Measurements from ENCODE around the gene KRTAP12-1. TPM values are rescaled to one million over a fixed set of nuclear protein-coding genes. Genes with fewer than 3 reads are reported as not detected.

The KRTAP12-1 gene
- total and polyA plus RNA-seq, 9 of the 15 experiments (the other 6 are each of a cell fraction or from before 2014, with no cell fraction given): not detected

DNA sequence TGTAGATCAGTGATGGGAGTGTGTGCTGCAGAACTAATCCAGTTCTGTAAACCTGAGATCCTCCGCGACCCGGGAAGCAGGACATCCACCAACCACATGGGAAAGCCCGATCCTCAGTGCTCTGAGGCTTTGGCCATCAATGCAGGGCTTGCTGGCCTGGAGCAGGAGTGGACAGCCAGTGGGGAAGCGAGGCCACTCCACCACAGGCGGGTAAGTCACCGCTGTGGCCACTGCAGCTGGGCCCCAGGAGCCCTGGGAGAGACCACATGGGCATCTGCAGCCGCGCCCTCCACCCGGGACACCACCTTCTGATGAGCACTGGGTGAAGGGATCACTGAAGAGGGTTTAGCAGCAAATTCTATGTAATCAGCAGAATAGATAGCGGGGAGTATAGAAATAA is 811 bp downstream of the KRTAP12-1 start:
- Histone ChIP-seq H3K4me1 (replicated peaks in 1 of 2; ENCODE audit: control insufficient read depth in 2 of 2, insufficient read depth in 2 of 2, low read length in 2 of 2) (peaks cover 0 to 6% of the 10 kb centered on the region in 2 experiments; a peak in 2 of 5 replicates), H3K79me2 (ENCODE audit: control insufficient read depth, insufficient read depth, low read length) (no peaks in the 10 kb centered on the region), H3K36me3 (ENCODE audit: control insufficient read depth, insufficient read depth, low read length) (no peaks in the 10 kb centered on the region), H3K4me2 (ENCODE audit: insufficient read depth, low read length) (no peak overlapping the region), H3K9me3 (replicated peaks; ENCODE audit: control insufficient read depth, insufficient read depth, low read depth, low read length) (no peaks in the 10 kb centered on the region), H3K4me3 (no peak overlapping the region), H3K27ac (ENCODE audit: extremely low read depth, low read depth, low read length) (no peak overlapping the region), H4K20me1 (replicated peaks; ENCODE audit: control insufficient read depth, insufficient read depth, low read length) (0 out of 2 replicates have a peak, but pooled peaks cover 2% of the 10 kb centered on the region), H2AFZ (ENCODE audit: low read depth, low read length) (no peak overlapping the region), H3K9me1 (ENCODE audit: control insufficient read depth, insufficient read depth, low read length) (no peaks in the 10 kb centered on the region), H3K9ac (ENCODE audit: insufficient read depth in 1 of 2, low read depth in 2 of 2, low read length in 2 of 2) (no peak overlapping the region), H3K27me3 (ENCODE audit: control insufficient read depth in 2 of 2, insufficient read depth in 2 of 2, low read length in 2 of 2) (peaks cover 9 to 36% of the 10 kb centered on the region in 2 experiments)
- WGBS (ENCODE audit: insufficient coverage, low coverage, missing lambda C conversion rate): 3% methylated on average over 11 of the region's 11 CpGs
- ATAC-seq (no peak), FAIRE-seq (no peak), DNase-seq (ENCODE audit: extremely low read depth in 1 of 4, low spot score in 3 of 4) (no peak)
- no peak for TF ChIP-seq SMAD1 (IDR thresholded peaks at IDR 0.05; ENCODE audit: low read depth, low read length, partially characterized antibody)
- no peak for TF ChIP-seq PPARD (CRISPR knock-in tag; IDR thresholded peaks at IDR 0.05)
- no peak for TF ChIP-seq GTF2E2 (tag; IDR thresholded peaks at IDR 0.05)
- TF ChIP-seq MAFK (IDR thresholded peaks at IDR 0.05; ENCODE audit: low read length): no peak
- TF ChIP-seq HDGF (IDR thresholded peaks at IDR 0.05): no peak
- no peak for TF ChIP-seq NR3C1 (CRISPR knock-in tag; IDR thresholded peaks at IDR 0.05)
- no peak for TF ChIP-seq ZNF584 (CRISPR knock-in tag; IDR thresholded peaks at IDR 0.05; ENCODE audit: low read depth)
- TF ChIP-seq, protein P1, sequence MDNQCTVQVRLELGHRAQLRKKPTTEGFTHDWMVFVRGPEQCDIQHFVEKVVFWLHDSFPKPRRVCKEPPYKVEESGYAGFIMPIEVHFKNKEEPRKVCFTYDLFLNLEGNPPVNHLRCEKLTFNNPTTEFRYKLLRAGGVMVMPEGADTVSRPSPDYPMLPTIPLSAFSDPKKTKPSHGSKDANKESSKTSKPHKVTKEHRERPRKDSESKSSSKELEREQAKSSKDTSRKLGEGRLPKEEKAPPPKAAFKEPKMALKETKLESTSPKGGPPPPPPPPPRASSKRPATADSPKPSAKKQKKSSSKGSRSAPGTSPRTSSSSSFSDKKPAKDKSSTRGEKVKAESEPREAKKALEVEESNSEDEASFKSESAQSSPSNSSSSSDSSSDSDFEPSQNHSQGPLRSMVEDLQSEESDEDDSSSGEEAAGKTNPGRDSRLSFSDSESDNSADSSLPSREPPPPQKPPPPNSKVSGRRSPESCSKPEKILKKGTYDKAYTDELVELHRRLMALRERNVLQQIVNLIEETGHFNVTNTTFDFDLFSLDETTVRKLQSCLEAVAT (IDR thresholded peaks at IDR 0.05): no peak
- TF ChIP-seq NONO (IDR thresholded peaks at IDR 0.05; ENCODE audit: low read depth in 2 of 2, low read length in 1 of 2): no peak
- TF ChIP-seq ZNF239 (CRISPR knock-in tag; IDR thresholded peaks at IDR 0.05): no peak
- TF ChIP-seq POLR3A (IDR thresholded peaks at IDR 0.05; ENCODE audit: borderline replicate concordance, extremely low read depth, insufficient read depth, insufficient read length): no peak
- TF ChIP-seq NELFE (IDR thresholded peaks at IDR 0.05; ENCODE audit: insufficient read depth, insufficient read length): no peak
- TF ChIP-seq, protein P2, sequence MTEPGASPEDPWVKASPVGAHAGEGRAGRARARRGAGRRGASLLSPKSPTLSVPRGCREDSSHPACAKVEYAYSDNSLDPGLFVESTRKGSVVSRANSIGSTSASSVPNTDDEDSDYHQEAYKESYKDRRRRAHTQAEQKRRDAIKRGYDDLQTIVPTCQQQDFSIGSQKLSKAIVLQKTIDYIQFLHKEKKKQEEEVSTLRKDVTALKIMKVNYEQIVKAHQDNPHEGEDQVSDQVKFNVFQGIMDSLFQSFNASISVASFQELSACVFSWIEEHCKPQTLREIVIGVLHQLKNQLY (CRISPR knock-in tag; conservative IDR thresholded peaks at IDR 0.05): no peak
- TF ChIP-seq RNF2 (IDR thresholded peaks at IDR 0.05): no peak
- in situ Hi-C loops (cut with MboI) (no loop called here), intact Hi-C loops (cut with micrococcal nuclease) (no loop called here)
- BruUV-seq (replicated peaks): no TSS peak
- CTCF ChIA-PET (ENCODE audit: low intra/inter-chr PET ratio): no interaction called here
- POLR2A ChIA-PET: interaction anchor here (1.6 kb wide), 1 partner anchor 10 kb away, joined by 4 read pairs; no protein-coding TSS in a partner anchor
